HG03558 (cell line): Measurements from ENCODE around the gene HSP90AA1.
"Not testable (repeated sequence)": the region's sequence is repeated elsewhere in the genome, so short reads cannot be mapped to it uniquely, and the experiment has no call there.

Experiments
- ATAC-seq: cut with Tn5 transposase; IDR thresholded peaks from one replicate; pipeline ENCODE4 v1.9.1; 2021; ENCODE audit warnings: moderate number of reproducible peaks; ENCODE audit not compliant: unreplicated experiment; ENCODE audit errors: extremely low read depth

HSP90AA1 gene

DNA sequence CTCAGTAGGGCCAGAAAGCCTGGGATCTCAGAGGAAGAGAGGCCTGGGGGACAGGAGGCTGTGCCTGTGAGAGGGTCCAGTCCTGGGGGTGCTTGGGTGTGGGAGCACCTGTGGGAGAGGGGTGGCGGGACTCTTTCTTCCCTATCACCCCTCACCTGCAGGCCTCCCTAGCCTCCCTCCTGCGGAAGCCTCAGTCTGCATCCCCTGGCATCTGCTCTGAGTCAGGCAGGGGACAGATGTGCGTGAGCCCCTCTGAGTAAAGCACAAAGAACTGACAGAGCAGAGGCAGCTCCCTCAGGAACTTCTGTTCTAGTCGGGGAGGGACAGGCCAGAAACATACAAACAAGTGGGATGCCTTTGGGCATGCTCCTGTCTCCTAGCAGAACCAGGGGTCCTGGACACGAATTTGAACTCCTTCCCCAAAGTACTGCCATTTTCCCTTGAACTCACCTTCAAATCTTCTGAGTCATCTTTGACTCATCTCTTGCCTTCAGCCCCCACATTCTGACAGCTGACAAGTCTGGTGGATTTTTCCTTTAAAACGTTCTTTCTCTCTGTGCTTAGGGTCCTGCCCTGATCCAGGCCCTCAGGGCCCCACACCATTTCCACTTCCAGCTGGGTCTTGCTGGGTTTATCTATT is 8.5 kb upstream of the HSP90AA1 start:
- no peak for ATAC-seq

DNA sequence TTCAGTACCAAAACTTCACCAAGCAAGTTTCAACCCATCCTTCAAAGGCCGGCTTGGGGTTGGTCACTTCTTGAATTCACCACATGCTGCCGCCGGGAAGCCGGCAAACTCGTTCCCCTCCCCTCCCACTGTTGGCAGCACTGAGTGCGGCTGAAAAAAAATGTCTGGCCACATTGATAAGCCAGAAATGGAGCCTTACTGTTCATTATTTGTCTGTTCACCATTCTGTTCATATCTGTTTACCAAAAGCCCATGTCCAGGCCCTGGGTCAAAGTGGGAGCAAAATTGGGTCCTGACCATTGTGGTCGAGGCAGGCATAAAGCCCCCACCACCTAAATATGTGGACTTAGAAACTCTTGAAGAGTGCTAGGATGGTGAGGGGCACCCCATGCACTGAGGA is 7.3 kb upstream of the HSP90AA1 start:
- no peak for ATAC-seq

DNA sequence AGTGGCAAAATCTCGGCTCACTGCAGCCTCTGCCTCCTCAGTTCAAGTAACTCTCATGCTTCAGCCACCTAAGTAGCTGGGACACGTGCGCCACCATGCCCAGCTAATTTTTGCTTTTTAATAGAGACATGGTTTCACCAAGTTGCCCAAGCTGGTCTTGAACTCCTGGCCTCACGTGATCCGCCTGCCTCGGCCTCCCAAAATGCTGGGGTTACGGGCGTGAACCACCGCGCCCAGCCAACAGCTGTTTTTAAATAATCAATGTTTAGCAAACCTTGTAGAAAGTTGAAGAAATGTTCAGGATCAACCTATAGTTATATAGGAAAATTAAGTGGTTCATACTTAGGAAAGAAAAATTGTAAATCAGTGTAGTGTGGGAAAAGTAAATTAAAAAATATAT is 6.0 kb upstream of the HSP90AA1 start:
- no peak for ATAC-seq

- no peak for ATAC-seq
Observed at GRCh38 chr14:102090713-102091112, 3.9 kb upstream of the HSP90AA1 start.

- no peak for ATAC-seq
Observed at GRCh38 chr14:102089621-102090343, 2.9 kb upstream of the HSP90AA1 start.

DNA sequence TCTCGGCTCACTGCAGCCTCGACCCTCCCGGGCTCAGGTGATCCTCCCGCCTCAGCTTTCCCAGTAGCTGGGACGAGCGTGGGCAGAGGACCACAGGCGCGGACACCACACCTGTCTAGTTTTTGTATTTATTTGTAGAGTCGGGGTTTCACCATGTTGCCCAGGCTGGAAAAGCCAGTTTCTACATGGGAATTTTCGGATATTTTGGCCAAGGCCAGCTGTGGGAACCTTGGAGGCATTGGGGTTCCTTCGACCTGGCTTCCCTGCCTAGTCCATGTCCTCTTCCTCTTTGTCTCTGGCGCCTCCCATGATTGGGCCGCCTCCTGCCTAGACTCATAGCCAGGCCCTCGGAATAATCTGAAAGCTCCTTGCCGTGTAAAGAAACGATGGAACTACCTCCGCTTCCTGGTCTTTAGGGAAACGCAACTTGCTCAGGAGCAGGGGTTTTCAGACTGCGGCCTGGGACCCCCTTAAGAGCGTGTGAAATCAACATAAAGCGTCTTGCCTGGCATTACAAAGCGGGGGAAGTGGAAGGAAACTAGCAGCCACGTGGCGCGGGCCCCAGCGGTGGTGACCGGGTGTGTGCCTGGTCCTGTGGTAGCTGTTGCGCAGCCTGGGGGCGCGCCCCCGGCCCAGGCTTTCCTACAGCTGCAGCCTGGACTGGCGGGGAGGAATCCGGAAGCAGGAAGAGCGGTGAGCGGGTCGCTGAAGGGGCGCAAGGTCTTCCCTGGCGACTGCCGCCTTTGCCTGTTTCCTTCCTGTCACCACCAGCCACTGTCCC is 1.4 kb upstream of the HSP90AA1 start:
- no peak for ATAC-seq

DNA sequence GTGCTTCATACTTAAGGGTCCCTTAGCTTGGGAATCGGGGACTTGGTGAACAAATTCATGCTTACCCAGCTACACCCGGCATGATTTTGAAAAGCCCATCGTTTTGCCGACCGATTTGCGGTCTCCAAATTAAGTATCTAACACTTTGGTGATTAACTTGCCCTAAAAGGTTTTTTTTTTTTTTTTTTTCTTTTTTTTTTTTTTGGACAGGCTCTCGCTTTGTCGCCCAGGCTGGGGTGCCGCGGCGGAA is 843 bp upstream of the HSP90AA1 start:
- ATAC-seq = no peak

- ATAC-seq = peak; percentile 1
Observed at GRCh38 chr14:102086709-102086971, 204 bp downstream of the HSP90AA1 start.

DNA sequence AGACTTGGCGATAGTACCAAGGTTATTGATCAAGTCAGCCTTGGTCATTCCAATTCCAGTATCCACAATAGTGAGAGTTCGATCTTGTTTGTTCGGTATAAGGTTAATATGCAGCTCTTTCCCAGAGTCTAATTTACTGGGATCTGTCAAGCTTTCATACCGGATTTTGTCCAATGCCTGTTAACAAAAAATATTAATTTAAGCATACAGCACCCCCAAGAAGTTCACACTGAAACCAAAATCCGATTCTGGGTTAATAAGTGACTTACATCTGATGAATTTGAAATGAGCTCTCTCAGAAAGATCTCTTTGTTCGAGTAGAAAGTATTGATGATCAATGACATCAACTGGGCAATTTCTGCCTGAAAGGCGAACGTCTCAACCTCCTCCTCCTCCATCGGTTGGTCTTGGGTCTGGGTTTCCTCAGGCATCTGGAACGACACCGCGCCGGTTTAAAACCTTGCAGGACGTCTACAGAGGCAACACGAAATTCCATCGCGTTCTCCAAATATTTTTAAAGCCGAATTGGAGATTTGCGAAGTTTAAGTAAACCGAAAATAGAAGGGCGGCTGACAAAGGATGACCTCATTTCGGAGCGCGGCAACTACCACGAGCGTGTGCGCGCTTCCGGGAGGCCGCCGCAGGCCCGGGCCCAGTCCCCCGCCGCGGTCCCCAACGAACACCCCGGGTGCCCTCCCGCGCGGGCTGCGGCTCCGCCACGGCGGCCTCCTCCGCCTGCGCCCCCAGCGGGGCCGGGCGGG is 716 bp downstream of the HSP90AA1 start:
- ATAC-seq = peak; percentile 3

DNA sequence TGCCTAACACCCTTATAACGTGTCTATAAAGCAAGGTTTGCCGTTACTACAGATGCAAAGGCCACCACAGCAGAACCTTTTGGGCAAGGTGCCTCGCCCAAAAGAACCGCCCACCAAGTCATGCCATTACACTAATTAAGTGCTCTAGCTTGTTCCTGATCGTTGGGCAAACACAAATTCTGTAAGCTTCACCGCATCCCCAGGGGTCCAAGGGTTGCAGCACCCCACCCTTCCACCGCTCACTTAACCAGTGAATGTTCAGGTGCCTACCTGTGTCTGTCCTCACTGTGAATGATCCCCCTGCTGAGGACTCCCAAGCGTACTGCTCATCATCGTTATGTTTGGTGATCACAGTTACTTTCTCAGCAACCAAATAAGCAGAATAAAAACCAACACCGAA is 1.4 kb downstream of the HSP90AA1 start:
- ATAC-seq = no peak

DNA sequence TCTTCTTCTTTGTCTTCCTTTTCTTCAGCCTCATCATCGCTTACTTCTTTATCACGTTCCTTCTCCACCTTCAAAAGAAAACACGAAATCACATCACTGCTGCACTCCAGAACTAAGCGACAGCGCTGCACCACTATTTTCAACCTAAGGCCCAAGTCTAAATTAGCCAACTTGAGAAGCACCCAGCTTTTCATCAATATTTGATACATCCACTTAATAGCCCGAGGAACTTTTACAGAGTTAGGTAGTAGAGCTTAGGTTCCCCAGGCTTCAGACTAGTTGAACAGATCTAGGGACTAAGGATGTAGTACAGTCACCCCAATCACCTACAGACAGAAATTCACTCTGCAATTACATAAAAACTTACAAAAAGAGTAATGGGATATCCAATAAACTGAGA is 1.9 kb downstream of the HSP90AA1 start:
- ATAC-seq = no peak

GRCh38 chr14:102084522-102084921 is 2.3 kb downstream of the HSP90AA1 start:
- ATAC-seq = not testable (repeated sequence)

- no peak for ATAC-seq
Observed at GRCh38 chr14:102081231-102082080, 5.4 kb downstream of the HSP90AA1 start.

- no peak for ATAC-seq
Observed at GRCh38 chr14:102080183-102081080, 6.4 kb downstream of the HSP90AA1 start.

GRCh38 chr14:102079700-102079979 is 7.2 kb downstream of the HSP90AA1 start:
- ATAC-seq = no peak

GRCh38 chr14:102078831-102079699 is 7.8 kb downstream of the HSP90AA1 start:
- ATAC-seq = no peak

DNA sequence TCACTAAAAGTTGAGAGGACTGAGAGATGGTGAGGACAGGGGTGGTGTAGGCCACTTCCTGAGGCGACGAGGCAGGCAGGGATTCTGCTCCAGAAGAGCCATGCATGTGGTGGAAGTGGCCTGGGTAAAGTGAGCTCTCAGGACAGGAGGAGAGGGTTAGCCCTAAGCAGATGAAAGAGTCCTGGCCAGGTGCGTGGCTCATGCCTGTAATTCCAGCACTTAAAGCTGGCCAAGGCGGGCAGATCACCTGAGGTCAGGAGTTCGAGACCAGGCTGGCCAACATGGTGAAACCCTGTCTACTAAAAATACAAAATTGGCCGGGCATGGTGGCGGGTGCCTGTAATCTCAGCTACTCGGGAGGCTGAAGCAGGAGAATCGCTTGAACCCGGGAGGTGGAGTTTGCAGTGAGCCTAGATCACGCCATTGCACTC is 8.5 kb downstream of the HSP90AA1 start:
- ATAC-seq = not testable (repeated sequence)

GRCh38 chr14:102077382-102077709 is 9.5 kb downstream of the HSP90AA1 start:
- ATAC-seq = no peak

- no peak for ATAC-seq
Observed at GRCh38 chr14:102075155-102075554, 11.7 kb downstream of the HSP90AA1 start.
